HG03108 (cell line): ENCODE data around the gene NAV1.

Experiments
- ATAC-seq: cut with Tn5 transposase; IDR thresholded peaks from one replicate; pipeline ENCODE4 v1.9.1; 2021; ENCODE audit warnings: moderate library complexity; ENCODE audit not compliant: unreplicated experiment

Gene NAV1

DNA sequence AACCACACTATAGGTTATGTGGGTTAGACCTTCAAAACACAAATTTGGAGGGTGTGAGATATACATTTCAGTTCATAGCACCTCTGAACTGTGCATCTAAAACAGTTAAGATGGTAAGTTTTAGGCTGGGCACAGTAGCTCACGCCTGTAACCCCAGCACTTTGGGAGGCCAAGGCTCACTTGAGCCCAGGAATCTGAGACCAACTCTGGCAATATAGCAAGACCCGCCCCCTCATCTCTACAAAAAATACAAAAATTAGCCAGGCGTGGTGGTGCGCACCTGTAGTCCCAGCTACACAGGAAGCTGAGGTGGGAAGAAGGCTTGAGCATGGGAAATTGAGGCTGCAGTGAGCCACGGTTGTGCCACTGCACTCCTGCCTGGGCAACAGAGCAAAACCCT is 47.9 kb downstream of the NAV1 start:
- no peak for ATAC-seq

DNA sequence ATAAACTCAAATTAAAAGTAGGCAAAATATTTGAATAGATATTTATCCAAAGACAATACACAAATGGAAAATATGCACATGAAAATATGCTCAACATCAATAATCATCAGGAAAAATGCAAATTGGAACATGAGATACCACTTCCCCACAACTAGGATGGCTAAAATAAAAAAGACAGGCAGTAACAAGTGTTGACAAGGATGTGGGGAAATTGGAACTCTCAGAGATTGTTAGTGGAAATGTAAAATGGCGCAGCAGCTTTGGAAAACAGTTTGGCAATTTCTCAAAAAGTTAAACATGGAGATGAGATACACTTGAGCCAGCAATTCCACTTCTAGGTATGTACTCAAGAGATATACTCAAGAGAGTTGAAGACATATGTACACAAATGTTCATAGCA is 48.8 kb downstream of the NAV1 start:
- no peak for ATAC-seq
